Astrocyte (in vitro differentiated cells and primary cell): Measurements from ENCODE around the gene CHCHD6. TPM values are rescaled to one million over a fixed set of nuclear protein-coding genes. Genes with fewer than 3 reads are reported as not detected.

ENCODE experiments used
- DNase-seq: peaks from one replicate; pipeline ENCODE4 v3.0.0-alpha.2; 2010; ENCODE audit warnings: low read depth
- FAIRE-seq: peaks from 2 replicates; lab custom pipeline; 2011; peaks lifted over from hg19 to GRCh38; lab: Jason Lieb, UNC
- H2AFZ ChIP-seq: 2 replicates; pipeline ENCODE4 v1.6.0; 2012; ENCODE audit warnings: low read depth, low read length, inconsistent platforms
- H3K27ac ChIP-seq: 2 replicates; pipeline ENCODE4 v1.5.1; 2011; ENCODE audit warnings: low read depth, low read length, inconsistent platforms
- H3K27me3 ChIP-seq: 2 replicates; pipeline ENCODE4 v1.6.0; 2011; ENCODE audit warnings: low read length, inconsistent platforms; ENCODE audit not compliant: insufficient read depth
- H3K36me3 ChIP-seq: 2 replicates; pipeline ENCODE4 v1.5.1; 2011; ENCODE audit warnings: low read length, inconsistent platforms; ENCODE audit not compliant: insufficient read depth
- H3K4me1 ChIP-seq: 2 replicates; pipeline ENCODE4 v1.5.1; 2011; ENCODE audit warnings: low read length, inconsistent platforms; ENCODE audit not compliant: insufficient read depth
- H3K4me2 ChIP-seq: 2 replicates; pipeline ENCODE4 v1.6.0; 2012; ENCODE audit warnings: low read length, inconsistent platforms
- H3K4me3 ChIP-seq: 2 replicates; pipeline ENCODE4 v1.5.1; 2011; ENCODE audit warnings: low read depth, mild to moderate bottlenecking, low read length, inconsistent platforms; ENCODE audit not compliant: insufficient read depth
- H3K79me2 ChIP-seq: 2 replicates; pipeline ENCODE4 v1.6.0; 2012; ENCODE audit warnings: mild to moderate bottlenecking, low read length, inconsistent platforms; ENCODE audit not compliant: insufficient read depth
- H3K9ac ChIP-seq: 2 replicates; pipeline ENCODE4 v1.6.0; 2012; ENCODE audit warnings: mild to moderate bottlenecking, low read length, inconsistent platforms
- H3K9me3 ChIP-seq: 2 replicates; pipeline ENCODE4 v1.5.1; 2012; ENCODE audit warnings: low read depth, mild to moderate bottlenecking, low read length, inconsistent platforms; ENCODE audit not compliant: insufficient read depth
- H4K20me1 ChIP-seq: 2 replicates; pipeline ENCODE4 v1.6.0; 2012; ENCODE audit warnings: low read length, inconsistent platforms; ENCODE audit not compliant: insufficient read depth
- H3K27ac Mint-ChIP-seq: one replicate; pipeline ENCODE4 v1.8.0; 2021; ENCODE audit warnings: mild to moderate bottlenecking, mixed read lengths; ENCODE audit not compliant: unreplicated experiment
- H3K27me3 Mint-ChIP-seq: one replicate; pipeline ENCODE4 v1.8.0; 2021; ENCODE audit warnings: low read depth, mixed read lengths; ENCODE audit not compliant: unreplicated experiment
- H3K36me3 Mint-ChIP-seq: one replicate; pipeline ENCODE4 v1.8.0; 2021; ENCODE audit warnings: low read depth, mixed read lengths; ENCODE audit not compliant: unreplicated experiment
- H3K4me1 Mint-ChIP-seq: one replicate; pipeline ENCODE4 v1.8.0; 2021; ENCODE audit warnings: low read depth, mixed read lengths; ENCODE audit not compliant: unreplicated experiment
- H3K4me3 Mint-ChIP-seq: one replicate; pipeline ENCODE4 v1.8.0; 2021; ENCODE audit warnings: mild to moderate bottlenecking, moderate library complexity, mixed read lengths; ENCODE audit not compliant: unreplicated experiment
- H3K9me3 Mint-ChIP-seq: one replicate; pipeline ENCODE4 v1.8.0; 2021; ENCODE audit warnings: mild to moderate bottlenecking, mixed read lengths; ENCODE audit not compliant: unreplicated experiment
- EZH2 ChIP-seq: IDR thresholded peaks from 2 replicates; pipeline ENCODE4 v1.6.1; 2012; ENCODE audit warnings: mild to moderate bottlenecking, low read length, inconsistent platforms; ENCODE audit not compliant: insufficient read depth
- total RNA-seq: library from RNA; stranded (reverse); gene quantifications from 2 replicates; pipeline ENCODE4 v1.2.1, GENCODE V29; 2021
- TF ChIP-seq, protein P1 (sequence below): IDR thresholded peaks from 2 replicates; pipeline ENCODE4 v1.5.1; 2011; ENCODE audit warnings: low read depth, mild to moderate bottlenecking, inconsistent platforms, low read length, moderate library complexity; ENCODE audit not compliant: insufficient read depth

The CHCHD6 gene
- total RNA-seq, 1 donor from 2014 or later = 21.1 TPM

DNA sequence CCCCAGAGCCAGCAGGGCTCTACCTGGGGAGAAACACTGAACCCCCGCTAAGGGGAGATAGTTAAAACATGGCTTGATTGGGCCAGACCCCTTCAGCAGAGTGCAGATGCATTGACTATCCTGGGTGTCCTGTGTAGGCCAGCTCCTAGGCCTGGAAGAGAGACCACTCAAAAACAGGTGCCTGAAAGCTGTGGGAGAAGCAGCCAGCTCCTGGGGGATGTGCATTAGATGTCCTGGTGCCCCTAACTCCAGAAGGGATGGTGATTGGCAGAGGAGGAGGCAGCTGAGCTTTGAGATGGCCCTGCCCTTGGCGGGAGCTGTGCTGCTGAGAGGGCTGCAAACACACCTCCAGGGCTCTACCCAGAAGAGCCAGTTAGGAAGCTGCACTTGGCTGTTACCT is 189.6 kb downstream of the CHCHD6 start:
- H3K79me2 ChIP-seq = no peaks in the 10 kb centered on the region
- FAIRE-seq (no peak), DNase-seq (no peak)
- Mint-ChIP-seq H3K4me1 (peaks cover 18% of the 10 kb centered on the region), H3K27me3 (peaks cover 19% of the 10 kb centered on the region), H3K27ac (no peak overlapping the region), H3K4me3 (no peak overlapping the region), H3K36me3 (peaks cover 5% of the 10 kb centered on the region), H3K9me3 (no peaks in the 10 kb centered on the region)
- no peak overlapping the region for H3K4me3 ChIP-seq
- H3K36me3 ChIP-seq = no peaks in the 10 kb centered on the region
- no peak for TF ChIP-seq EZH2
- TF ChIP-seq, protein P1, sequence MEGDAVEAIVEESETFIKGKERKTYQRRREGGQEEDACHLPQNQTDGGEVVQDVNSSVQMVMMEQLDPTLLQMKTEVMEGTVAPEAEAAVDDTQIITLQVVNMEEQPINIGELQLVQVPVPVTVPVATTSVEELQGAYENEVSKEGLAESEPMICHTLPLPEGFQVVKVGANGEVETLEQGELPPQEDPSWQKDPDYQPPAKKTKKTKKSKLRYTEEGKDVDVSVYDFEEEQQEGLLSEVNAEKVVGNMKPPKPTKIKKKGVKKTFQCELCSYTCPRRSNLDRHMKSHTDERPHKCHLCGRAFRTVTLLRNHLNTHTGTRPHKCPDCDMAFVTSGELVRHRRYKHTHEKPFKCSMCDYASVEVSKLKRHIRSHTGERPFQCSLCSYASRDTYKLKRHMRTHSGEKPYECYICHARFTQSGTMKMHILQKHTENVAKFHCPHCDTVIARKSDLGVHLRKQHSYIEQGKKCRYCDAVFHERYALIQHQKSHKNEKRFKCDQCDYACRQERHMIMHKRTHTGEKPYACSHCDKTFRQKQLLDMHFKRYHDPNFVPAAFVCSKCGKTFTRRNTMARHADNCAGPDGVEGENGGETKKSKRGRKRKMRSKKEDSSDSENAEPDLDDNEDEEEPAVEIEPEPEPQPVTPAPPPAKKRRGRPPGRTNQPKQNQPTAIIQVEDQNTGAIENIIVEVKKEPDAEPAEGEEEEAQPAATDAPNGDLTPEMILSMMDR = no peak
- no peaks in the 10 kb centered on the region for H3K27me3 ChIP-seq
- no peak overlapping the region for H3K4me2 ChIP-seq
- H3K9me3 ChIP-seq = no peaks in the 10 kb centered on the region
- H4K20me1 ChIP-seq = no peaks in the 10 kb centered on the region
- H3K9ac ChIP-seq = no peak overlapping the region
- no peak overlapping the region for H3K27ac ChIP-seq
- H3K4me1 ChIP-seq = no peaks in the 10 kb centered on the region
- H2AFZ ChIP-seq = no peak overlapping the region

DNA sequence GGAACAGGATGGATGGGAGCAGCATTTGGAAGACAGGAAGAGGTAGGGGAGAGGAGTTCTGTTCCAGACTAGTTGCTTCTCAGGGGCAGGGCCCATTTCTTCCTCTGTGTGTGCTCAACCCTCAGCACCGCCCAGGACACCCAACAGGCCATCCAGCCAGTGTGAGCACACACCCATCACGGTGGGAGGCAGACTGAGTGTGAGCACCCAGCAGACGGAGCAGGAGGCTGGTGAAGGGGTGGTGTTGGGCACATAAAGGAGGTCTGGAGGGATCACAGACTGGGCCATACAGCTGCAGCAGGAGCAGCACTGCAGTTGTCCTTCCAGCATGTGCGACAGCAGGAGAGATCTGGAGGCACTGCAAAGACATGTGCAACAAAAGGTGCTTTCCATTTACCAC is 190.4 kb downstream of the CHCHD6 start:
- no peak for FAIRE-seq
- no peaks in the 10 kb centered on the region for H3K9me3 ChIP-seq
- H3K36me3 Mint-ChIP-seq = peaks cover 5% of the 10 kb centered on the region

More for the DNA sequence above, 190.4 kb downstream of the CHCHD6 start:
- TF ChIP-seq, protein P1 = no peak
- no peak for TF ChIP-seq EZH2
- no peak overlapping the region for H3K9ac ChIP-seq
- DNase-seq = no peak
- no peaks in the 10 kb centered on the region for H3K9me3 Mint-ChIP-seq
- no peak overlapping the region for H3K27ac Mint-ChIP-seq
- H3K4me3 ChIP-seq = no peak overlapping the region
- no peak overlapping the region for H3K4me3 Mint-ChIP-seq
- no peak overlapping the region for H2AFZ ChIP-seq
- H3K27ac ChIP-seq = no peak overlapping the region
- no peaks in the 10 kb centered on the region for H3K4me1 ChIP-seq
- H3K79me2 ChIP-seq = no peaks in the 10 kb centered on the region
- peaks cover 18% of the 10 kb centered on the region for H3K4me1 Mint-ChIP-seq
- H3K27me3 Mint-ChIP-seq = peaks cover 25% of the 10 kb centered on the region
- no peak overlapping the region for H3K4me2 ChIP-seq
- H4K20me1 ChIP-seq = no peaks in the 10 kb centered on the region
- no peaks in the 10 kb centered on the region for H3K36me3 ChIP-seq
- no peaks in the 10 kb centered on the region for H3K27me3 ChIP-seq
